ENCODE data around the gene KATNB1. TPM values are rescaled to one million over a fixed set of nuclear protein-coding genes. Genes with fewer than 3 reads are reported as not detected.

Gene KATNB1
- polyA plus RNA-seq, 1 of the 3 experiments (the other 2 are of a cell fraction) = 43.7 TPM

DNA sequence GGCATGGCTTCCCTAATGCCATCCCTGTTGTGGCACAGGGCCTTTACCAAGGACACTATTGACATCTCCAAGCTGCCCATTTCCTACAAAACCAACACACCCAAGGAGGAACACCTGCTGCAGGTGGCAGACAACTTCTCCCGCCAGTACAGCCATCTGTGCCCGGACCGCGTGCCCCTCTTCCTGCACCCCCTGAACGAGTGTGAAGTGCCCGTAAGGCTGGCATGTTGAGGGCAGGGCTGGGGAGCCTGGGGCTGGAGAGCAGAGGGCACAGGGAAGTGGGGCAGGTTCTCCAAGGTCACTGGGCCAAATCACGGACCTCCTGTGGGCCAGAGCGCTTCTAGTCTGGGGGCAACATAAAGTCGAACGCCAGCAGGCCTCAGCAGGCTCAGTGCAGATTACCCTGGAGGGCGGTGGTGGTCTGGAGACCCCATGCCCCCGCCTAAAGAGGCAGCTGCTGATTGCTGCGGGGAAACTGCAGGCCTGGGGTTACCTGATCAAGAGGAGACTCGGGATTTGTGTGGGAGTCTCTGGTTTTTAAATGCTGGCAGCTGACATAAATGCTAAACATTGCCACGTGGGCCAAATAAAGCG lies 36.7 kb upstream of the KATNB1 start:
- Histone ChIP-seq H3K4me3 (ENCODE audit: low read depth in 2 of 2, low read length in 1 of 2) (no peak overlapping the region), H2AFZ (ENCODE audit: low read depth) (no peak overlapping the region), H3F3A (replicated peaks; ENCODE audit: insufficient read depth) (no peaks in the 10 kb centered on the region), H3K79me2 (ENCODE audit: insufficient read depth) (no peaks in the 10 kb centered on the region), H3K4me1 (ENCODE audit: control insufficient read depth in 1 of 2, insufficient read depth in 2 of 2, low read depth in 1 of 2, low read length in 1 of 2) (peaks cover 0 to 5% of the 10 kb centered on the region in 2 experiments; a peak in 1 of 4 replicates), H3K9me2 (no peaks in the 10 kb centered on the region), H3K9me3 (no peaks in the 10 kb centered on the region), H3K36me3 (replicated peaks in 1 of 2; ENCODE audit: control insufficient read depth in 1 of 2, insufficient read depth in 2 of 2, low read length in 1 of 2) (no peaks in the 10 kb centered on the region), H3K27ac (ENCODE audit: low read depth in 2 of 2, low read length in 1 of 2) (no peak overlapping the region), H3K9ac (no peak overlapping the region), H3K4me2 (no peak overlapping the region), H4K20me1 (ENCODE audit: insufficient read depth) (no peaks in the 10 kb centered on the region), H3K27me3 (ENCODE audit: insufficient read depth) (no peaks in the 10 kb centered on the region)
- WGBS (ENCODE audit: low lambda C conversion rate) = 72% methylated on average over 12 of the region's 16 CpGs
- no peak for DNase-seq
- ChIA-PET POLR2A (no interaction called here), CTCF (no interaction called here)
- TF ChIP-seq SIN3A (IDR thresholded peaks at IDR 0.05; ENCODE audit: borderline replicate concordance, low read depth, low read length) (no peak), EP300 (IDR thresholded peaks at IDR 0.05; ENCODE audit: borderline replicate concordance in 1 of 2, low read depth in 1 of 2, low read length in 1 of 2) (no peak), GABPA (IDR thresholded peaks at IDR 0.05; ENCODE audit: low read depth) (no peak), RXRA (IDR thresholded peaks at IDR 0.05; ENCODE audit: borderline replicate concordance, low read depth) (no peak), TEAD4 (IDR thresholded peaks at IDR 0.05; ENCODE audit: borderline replicate concordance, insufficient read depth) (no peak), JUND (IDR thresholded peaks at IDR 0.05) (no peak), TAF1 (IDR thresholded peaks at IDR 0.05; ENCODE audit: borderline replicate concordance, low read depth, low read length) (no peak), MEF2A (IDR thresholded peaks at IDR 0.05; ENCODE audit: borderline replicate concordance, low read depth) (no peak), NFIC (IDR thresholded peaks at IDR 0.05; ENCODE audit: borderline replicate concordance) (no peak), FOXJ3 (CRISPR knock-in tag; IDR thresholded peaks at IDR 0.05) (no peak), GATA2 (CRISPR knock-in tag; IDR thresholded peaks at IDR 0.05) (no peak), TCF12 (IDR thresholded peaks at IDR 0.05) (no peak), MAX (IDR thresholded peaks at IDR 0.05; ENCODE audit: low read depth) (no peak), EZH2phosphoT487 (IDR thresholded peaks at IDR 0.05; ENCODE audit: borderline replicate concordance, low read depth) (no peak), RFX5 (IDR thresholded peaks at IDR 0.05; ENCODE audit: low read length) (no peak), RAD21 (IDR thresholded peaks at IDR 0.05; ENCODE audit: low read length) (no peak), FOSL2 (IDR thresholded peaks at IDR 0.05; ENCODE audit: borderline replicate concordance, low read depth) (no peak)
- TF ChIP-seq, protein P1, sequence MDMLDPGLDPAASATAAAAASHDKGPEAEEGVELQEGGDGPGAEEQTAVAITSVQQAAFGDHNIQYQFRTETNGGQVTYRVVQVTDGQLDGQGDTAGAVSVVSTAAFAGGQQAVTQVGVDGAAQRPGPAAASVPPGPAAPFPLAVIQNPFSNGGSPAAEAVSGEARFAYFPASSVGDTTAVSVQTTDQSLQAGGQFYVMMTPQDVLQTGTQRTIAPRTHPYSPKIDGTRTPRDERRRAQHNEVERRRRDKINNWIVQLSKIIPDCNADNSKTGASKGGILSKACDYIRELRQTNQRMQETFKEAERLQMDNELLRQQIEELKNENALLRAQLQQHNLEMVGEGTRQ (IDR thresholded peaks at IDR 0.05; ENCODE audit: borderline replicate concordance, low read depth, low read length) = no peak
- TF ChIP-seq, protein P2, sequence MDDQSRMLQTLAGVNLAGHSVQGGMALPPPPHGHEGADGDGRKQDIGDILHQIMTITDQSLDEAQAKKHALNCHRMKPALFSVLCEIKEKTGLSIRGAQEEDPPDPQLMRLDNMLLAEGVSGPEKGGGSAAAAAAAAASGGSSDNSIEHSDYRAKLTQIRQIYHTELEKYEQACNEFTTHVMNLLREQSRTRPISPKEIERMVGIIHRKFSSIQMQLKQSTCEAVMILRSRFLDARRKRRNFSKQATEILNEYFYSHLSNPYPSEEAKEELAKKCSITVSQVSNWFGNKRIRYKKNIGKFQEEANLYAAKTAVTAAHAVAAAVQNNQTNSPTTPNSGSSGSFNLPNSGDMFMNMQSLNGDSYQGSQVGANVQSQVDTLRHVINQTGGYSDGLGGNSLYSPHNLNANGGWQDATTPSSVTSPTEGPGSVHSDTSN (IDR thresholded peaks at IDR 0.05) = no peak
- TF ChIP-seq, protein P3, sequence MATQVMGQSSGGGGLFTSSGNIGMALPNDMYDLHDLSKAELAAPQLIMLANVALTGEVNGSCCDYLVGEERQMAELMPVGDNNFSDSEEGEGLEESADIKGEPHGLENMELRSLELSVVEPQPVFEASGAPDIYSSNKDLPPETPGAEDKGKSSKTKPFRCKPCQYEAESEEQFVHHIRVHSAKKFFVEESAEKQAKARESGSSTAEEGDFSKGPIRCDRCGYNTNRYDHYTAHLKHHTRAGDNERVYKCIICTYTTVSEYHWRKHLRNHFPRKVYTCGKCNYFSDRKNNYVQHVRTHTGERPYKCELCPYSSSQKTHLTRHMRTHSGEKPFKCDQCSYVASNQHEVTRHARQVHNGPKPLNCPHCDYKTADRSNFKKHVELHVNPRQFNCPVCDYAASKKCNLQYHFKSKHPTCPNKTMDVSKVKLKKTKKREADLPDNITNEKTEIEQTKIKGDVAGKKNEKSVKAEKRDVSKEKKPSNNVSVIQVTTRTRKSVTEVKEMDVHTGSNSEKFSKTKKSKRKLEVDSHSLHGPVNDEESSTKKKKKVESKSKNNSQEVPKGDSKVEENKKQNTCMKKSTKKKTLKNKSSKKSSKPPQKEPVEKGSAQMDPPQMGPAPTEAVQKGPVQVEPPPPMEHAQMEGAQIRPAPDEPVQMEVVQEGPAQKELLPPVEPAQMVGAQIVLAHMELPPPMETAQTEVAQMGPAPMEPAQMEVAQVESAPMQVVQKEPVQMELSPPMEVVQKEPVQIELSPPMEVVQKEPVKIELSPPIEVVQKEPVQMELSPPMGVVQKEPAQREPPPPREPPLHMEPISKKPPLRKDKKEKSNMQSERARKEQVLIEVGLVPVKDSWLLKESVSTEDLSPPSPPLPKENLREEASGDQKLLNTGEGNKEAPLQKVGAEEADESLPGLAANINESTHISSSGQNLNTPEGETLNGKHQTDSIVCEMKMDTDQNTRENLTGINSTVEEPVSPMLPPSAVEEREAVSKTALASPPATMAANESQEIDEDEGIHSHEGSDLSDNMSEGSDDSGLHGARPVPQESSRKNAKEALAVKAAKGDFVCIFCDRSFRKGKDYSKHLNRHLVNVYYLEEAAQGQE (IDR thresholded peaks at IDR 0.05; ENCODE audit: low read depth, low read length) = no peak
